ENCODE results near the gene TUBGCP6. TPM values are rescaled to one million over a fixed set of nuclear protein-coding genes. Genes with fewer than 3 reads are reported as not detected.

Gene TUBGCP6
- total RNA-seq, 1 experiment from 2014 or later = 31.0 TPM

GRCh38 chr22:50210378-50211139 is 34.3 kb downstream of the TUBGCP6 start:
- CTCF ChIA-PET = no interaction called here
- DNase-seq (ENCODE audit: low spot score) = no peak
- Histone ChIP-seq H3K4me3 (ENCODE audit: low read depth, low read length, poor library complexity, severe bottlenecking) (no peak overlapping the region), H3K27ac (ENCODE audit: low read depth, low read length, poor library complexity, severe bottlenecking) (no peak overlapping the region), H3K4me1 (ENCODE audit: insufficient read depth, low read length, poor library complexity, severe bottlenecking) (no peaks in the 10 kb centered on the region), H3K27me3 (replicated peaks; ENCODE audit: insufficient read depth, low read depth, low read length, poor library complexity) (no peaks in the 10 kb centered on the region), H3K9me3 (ENCODE audit: low read depth, low read length, poor library complexity, severe bottlenecking) (no peaks in the 10 kb centered on the region), H3K36me3 (ENCODE audit: insufficient read depth, low read length, poor library complexity, severe bottlenecking) (peaks cover 40% of the 10 kb centered on the region)
- intact Hi-C loops (cut with micrococcal nuclease; ENCODE audit: unreplicated experiment) = loop anchor here (1.0 kb wide), 1 partner anchor 61 kb away; no protein-coding TSS in a partner anchor
- no peak for TF ChIP-seq EZH2 (IDR thresholded peaks at IDR 0.05; ENCODE audit: borderline replicate concordance, low read depth, low read length, poor library complexity, severe bottlenecking)
- BruUV-seq (replicated peaks) = no TSS peak
- POLR2A ChIA-PET (ENCODE audit: low non-redundant PET) = no interaction called here

- H3K4me1 ChIP-seq (ENCODE audit: insufficient read depth, low read length, poor library complexity, severe bottlenecking) = no peaks in the 10 kb centered on the region
- no peak overlapping the region for H3K27ac ChIP-seq (ENCODE audit: low read depth, low read length, poor library complexity, severe bottlenecking)
- peaks cover 37% of the 10 kb centered on the region for H3K36me3 ChIP-seq (ENCODE audit: insufficient read depth, low read length, poor library complexity, severe bottlenecking)
- no TSS peak for BruUV-seq (replicated peaks)
- DNase-seq (ENCODE audit: low spot score) = peak; percentile 77
- CTCF ChIA-PET = no interaction called here
- intact Hi-C loops (cut with micrococcal nuclease; ENCODE audit: unreplicated experiment) = loop anchor here (1.0 to 5.0 kb wide), 3 partner anchors 61 to 278 kb away; no protein-coding TSS in a partner anchor
- H3K4me3 ChIP-seq (ENCODE audit: low read depth, low read length, poor library complexity, severe bottlenecking) = no peak overlapping the region
- H3K27me3 ChIP-seq (replicated peaks; ENCODE audit: insufficient read depth, low read depth, low read length, poor library complexity) = no peaks in the 10 kb centered on the region
- H3K9me3 ChIP-seq (ENCODE audit: low read depth, low read length, poor library complexity, severe bottlenecking) = no peaks in the 10 kb centered on the region
- no peak for TF ChIP-seq EZH2 (IDR thresholded peaks at IDR 0.05; ENCODE audit: borderline replicate concordance, low read depth, low read length, poor library complexity, severe bottlenecking)
- TF ChIP-seq, protein P1, sequence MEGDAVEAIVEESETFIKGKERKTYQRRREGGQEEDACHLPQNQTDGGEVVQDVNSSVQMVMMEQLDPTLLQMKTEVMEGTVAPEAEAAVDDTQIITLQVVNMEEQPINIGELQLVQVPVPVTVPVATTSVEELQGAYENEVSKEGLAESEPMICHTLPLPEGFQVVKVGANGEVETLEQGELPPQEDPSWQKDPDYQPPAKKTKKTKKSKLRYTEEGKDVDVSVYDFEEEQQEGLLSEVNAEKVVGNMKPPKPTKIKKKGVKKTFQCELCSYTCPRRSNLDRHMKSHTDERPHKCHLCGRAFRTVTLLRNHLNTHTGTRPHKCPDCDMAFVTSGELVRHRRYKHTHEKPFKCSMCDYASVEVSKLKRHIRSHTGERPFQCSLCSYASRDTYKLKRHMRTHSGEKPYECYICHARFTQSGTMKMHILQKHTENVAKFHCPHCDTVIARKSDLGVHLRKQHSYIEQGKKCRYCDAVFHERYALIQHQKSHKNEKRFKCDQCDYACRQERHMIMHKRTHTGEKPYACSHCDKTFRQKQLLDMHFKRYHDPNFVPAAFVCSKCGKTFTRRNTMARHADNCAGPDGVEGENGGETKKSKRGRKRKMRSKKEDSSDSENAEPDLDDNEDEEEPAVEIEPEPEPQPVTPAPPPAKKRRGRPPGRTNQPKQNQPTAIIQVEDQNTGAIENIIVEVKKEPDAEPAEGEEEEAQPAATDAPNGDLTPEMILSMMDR (conservative IDR thresholded peaks at IDR 0.05; ENCODE audit: low read depth, low read length) = peak; percentile 92
- POLR2A ChIA-PET (ENCODE audit: low non-redundant PET) = no interaction called here
Measured at GRCh38 chr22:50209893-50210292, 34.9 kb downstream of the TUBGCP6 start.

DNA sequence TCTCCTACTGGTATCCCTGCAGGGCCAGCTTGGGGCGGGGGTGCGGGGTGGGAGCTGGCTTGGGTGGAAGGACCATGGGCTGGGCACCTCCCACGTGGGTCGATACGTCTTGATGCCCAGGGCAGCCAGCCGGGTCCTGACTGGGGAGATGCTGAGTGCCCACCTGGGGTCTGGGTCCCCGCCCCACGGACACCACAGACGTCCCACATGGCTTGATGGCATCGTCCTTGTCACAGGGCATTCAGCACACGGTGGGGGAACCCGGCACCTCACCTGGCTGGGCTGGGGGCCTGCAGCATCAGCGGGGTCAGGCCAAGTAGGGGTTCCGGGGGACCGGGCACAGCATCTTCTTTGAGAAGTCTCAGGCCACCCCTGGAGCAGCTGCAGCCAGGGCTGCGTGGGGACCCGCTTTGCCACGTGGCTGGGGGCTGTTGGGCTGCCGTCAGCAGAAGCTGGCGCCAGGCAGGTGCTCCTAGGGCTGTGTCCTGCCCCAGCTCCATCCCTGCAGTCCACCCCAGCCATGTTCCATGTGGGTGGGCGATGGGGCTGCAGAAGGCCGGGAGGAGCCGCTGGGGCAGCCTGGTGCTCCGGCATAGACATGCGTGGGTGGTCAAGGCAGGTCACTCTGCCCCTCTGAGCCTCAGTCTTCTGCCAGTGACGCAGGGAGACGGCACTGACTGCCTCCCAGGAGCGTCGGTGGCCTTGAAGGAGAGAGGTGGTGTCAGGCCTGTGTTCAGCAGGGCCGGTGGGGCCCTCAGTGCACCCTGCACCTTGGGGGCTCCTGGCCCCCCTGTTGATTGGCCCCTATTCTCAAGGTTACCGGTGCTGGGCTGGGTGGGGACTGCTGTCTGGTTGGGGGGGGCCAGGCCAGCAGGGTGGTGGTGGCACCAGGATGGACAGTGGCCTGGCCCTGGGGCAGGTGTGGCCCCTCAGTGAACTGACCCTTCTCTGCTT is 35.6 kb downstream of the TUBGCP6 start:
- no peak for DNase-seq (ENCODE audit: low spot score)
- H3K27ac ChIP-seq (ENCODE audit: low read depth, low read length, poor library complexity, severe bottlenecking) = no peak overlapping the region
- H3K27me3 ChIP-seq (replicated peaks; ENCODE audit: insufficient read depth, low read depth, low read length, poor library complexity) = no peaks in the 10 kb centered on the region
- no peaks in the 10 kb centered on the region for H3K9me3 ChIP-seq (ENCODE audit: low read depth, low read length, poor library complexity, severe bottlenecking)
- no peaks in the 10 kb centered on the region for H3K4me1 ChIP-seq (ENCODE audit: insufficient read depth, low read length, poor library complexity, severe bottlenecking)
- TF ChIP-seq, protein P1 (conservative IDR thresholded peaks at IDR 0.05; ENCODE audit: low read depth, low read length) = no peak
- no peak for TF ChIP-seq EZH2 (IDR thresholded peaks at IDR 0.05; ENCODE audit: borderline replicate concordance, low read depth, low read length, poor library complexity, severe bottlenecking)
- CTCF ChIA-PET = no interaction called here
- POLR2A ChIA-PET (ENCODE audit: low non-redundant PET) = interaction anchor here (0.7 kb wide), 1 partner anchor 65 kb away, joined by 6 read pairs; no protein-coding TSS in a partner anchor
- intact Hi-C loops (cut with micrococcal nuclease; ENCODE audit: unreplicated experiment) = loop anchor here (1.0 to 5.0 kb wide), 2 partner anchors 63 to 277 kb away; no protein-coding TSS in a partner anchor
- BruUV-seq (replicated peaks) = no TSS peak
- H3K4me3 ChIP-seq (ENCODE audit: low read depth, low read length, poor library complexity, severe bottlenecking) = no peak overlapping the region
- peaks cover 37% of the 10 kb centered on the region for H3K36me3 ChIP-seq (ENCODE audit: insufficient read depth, low read length, poor library complexity, severe bottlenecking)

Data from A673 (cell line).